HG02571 (cell line): ENCODE measurements around the gene PCSK7.

Experiments
- ATAC-seq: cut with Tn5 transposase; IDR thresholded peaks from one replicate; pipeline ENCODE4 v1.9.1; 2021; ENCODE audit warnings: mild to moderate bottlenecking, moderate library complexity; ENCODE audit not compliant: unreplicated experiment

Gene PCSK7

DNA sequence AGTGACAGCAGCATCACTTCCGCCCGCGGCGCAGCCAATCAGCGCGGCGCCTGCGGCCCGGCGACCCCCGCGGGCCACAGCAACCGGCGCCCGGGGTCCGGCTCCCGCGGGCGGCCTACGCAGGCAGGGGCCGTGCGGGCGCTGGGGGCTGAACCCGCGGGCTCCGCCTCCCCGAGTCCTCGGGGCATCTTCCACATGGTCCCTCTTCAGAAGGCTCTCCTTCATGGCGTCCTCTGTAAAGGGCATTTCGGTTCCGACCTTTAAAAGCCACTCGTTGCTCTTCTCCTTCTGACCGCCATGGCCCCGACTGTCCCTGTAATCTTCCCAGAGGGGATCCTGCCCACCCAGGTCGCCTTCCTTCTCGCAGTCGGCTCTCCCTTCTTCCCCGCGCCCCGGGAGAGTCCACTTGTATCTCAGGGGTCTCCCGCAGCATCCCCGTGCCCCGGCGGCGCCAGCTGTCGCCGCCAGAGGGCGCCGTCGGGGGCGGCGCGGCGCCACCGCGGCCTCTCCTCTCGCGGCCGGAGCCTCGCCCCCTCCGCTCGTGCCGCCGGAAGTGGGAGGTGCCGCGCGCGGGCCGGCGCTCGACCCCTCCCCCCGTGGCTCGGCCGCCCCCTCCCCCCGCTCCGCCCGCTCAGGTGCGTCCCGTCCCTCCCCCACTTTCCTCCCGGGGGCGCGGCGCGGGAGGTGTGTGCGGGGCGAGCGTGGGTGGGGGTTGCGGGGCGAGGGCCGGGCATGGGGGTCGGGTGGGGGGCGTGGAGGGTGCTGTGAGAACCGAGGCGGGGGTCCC, 412 bp upstream of the PCSK7 start, which contains the start of gene RNF214:
TSS of gene RNF214 (plus strand) at position 580 of the 787 bp plus-strand sequence. CDS start 1,602 bp downstream, outside the sequence.
- peak; percentile 65 for ATAC-seq

- no peak for ATAC-seq
Observed at GRCh38 chr11:117230999-117231841, 653 bp downstream of the PCSK7 start.

DNA sequence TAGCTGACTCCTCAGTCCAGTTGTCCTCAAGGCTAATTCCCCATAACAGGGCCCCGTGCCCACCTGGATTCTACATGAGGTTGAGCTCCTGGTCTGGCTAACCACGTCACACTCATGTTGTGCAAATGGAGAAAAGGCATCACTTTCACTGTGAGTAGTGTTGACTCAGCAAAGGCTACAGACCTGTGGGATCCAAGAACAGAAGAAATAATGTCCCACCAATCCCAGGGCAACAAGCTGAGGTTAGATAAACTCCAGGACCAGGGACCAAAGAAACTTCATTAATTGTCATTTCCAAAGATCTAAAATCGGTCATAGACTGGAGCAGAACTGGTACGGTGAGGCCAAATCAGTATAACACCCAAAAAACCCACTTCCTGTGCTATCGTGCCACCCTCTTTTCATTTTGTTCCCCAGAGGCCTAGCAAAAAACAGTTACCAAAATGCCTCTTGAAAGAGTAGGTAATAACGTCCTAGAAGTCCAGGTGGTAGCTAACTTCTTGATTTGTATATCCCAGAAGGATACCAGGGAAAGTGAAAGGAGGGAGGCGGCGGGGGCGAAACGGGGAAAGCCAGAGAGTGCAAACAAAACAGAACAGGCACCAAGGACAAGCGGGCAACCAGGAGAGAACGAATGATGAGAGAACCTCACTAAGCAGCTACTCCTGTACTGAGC, 1.4 kb downstream of the PCSK7 start:
- no peak for ATAC-seq

DNA sequence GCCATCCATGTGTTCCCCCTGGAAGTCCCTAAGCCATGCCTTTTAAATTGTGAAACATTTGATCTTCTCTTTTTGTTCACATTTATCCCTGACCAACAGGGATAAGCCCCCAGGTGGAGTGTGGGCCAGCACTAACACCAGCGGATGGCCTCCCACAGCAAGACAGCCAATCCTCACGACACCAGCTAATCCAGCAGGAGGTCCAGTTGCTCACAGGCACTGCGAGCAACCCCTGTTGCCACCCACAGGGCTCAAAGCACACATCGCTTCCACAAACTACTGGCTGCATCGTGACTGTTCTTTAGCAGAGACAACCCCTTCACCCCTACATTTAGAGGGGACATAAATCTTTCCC, 2.0 kb downstream of the PCSK7 start:
- ATAC-seq = no peak

DNA sequence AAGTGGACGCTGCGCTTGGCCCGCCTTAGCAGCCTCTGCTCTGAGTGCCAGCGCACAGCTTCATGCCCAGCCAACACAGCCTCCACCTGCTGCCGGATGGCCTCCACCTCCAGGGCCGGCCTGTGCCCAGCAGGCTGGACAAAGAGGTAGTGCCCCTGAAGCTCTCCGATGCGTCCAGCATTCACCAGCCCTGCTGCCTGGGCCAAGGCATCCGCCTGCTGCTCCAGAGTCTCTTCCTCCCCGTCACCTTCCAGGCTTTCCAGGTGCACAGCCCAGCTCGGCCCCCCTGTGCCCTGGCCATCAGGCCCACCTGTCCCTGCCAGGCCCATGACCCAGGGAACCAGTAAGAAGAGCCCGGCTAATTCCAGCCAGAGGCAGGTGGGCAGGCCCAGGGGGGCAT, 2.5 kb downstream of the PCSK7 start:
- no peak for ATAC-seq

GRCh38 chr11:117228091-117228490, 3.8 kb downstream of the PCSK7 start:
- ATAC-seq = no peak

- no peak for ATAC-seq
Observed at GRCh38 chr11:117226388-117227385, 5.2 kb downstream of the PCSK7 start.

GRCh38 chr11:117225553-117226170, 6.2 kb downstream of the PCSK7 start:
- ATAC-seq = no peak

DNA sequence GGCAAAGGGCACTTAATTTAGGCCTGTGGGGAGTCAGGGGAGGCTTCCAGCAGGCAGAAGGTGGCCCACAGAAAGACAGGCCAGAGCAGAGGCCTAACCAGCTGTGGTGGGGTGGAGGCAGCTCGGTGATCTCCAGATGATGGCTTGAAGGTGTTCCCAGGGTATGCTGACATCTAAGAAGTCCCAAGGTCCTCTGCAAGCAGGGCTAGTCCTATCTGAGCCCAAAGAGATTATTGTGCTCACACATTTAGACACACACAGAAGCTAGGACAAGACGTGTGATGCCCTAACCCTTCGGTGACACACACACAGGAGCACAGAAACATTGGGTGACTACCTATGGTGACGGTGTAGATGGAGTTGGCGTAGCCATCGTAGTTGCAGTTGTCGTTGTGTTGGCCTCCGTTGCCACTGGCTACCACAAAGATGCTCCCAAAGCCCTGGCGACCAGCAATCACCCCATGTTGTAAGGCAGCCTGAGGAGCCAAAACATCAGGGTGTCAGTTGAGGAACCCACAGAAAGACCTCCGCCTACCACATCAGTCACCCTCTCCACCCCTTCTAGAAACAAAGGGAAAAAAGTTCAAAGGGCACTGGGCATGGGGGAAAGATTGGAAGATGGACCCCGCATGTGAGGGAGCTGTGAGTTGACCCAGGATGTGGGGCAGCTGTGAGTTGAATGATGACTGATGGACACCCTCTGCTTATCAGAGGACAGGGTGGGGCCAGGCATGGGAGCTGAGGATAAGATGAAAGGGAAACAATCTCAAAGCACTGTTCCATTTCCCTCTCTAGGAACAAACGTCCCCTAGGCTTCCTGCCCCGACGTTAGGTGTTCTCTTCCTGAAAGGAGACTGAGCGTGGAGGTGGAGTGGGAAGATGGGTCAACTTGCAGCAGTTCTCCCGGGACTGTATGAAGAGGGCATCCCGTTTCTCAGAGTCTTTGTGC, 7.9 kb downstream of the PCSK7 start:
- no peak for ATAC-seq

- ATAC-seq = no peak
Observed at GRCh38 chr11:117222991-117223740, 8.7 kb downstream of the PCSK7 start.

- ATAC-seq = no peak
Observed at GRCh38 chr11:117221775-117222517, 9.9 kb downstream of the PCSK7 start.

- ATAC-seq = no peak
Observed at GRCh38 chr11:117220999-117221774, 10.7 kb downstream of the PCSK7 start.

DNA sequence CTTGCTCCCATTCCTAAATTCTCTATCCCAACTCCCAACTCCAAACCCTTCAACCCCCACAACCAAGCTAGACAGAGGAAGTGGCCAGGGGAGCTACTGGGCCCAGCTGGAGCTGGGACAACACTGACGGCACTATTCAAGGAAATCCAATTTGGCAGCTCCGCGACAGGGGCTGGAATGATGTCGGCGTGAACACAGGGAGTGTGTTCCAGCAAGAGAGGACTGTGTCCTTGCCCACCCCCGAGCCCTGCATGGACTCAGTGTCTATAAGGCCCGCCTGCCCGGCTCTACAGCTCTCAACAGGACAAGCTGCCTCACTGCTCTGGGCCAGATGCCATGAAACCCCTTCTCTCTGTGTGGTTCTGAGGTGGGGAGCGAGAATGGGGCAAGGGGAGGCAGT, 11.3 kb downstream of the PCSK7 start:
- no peak for ATAC-seq

DNA sequence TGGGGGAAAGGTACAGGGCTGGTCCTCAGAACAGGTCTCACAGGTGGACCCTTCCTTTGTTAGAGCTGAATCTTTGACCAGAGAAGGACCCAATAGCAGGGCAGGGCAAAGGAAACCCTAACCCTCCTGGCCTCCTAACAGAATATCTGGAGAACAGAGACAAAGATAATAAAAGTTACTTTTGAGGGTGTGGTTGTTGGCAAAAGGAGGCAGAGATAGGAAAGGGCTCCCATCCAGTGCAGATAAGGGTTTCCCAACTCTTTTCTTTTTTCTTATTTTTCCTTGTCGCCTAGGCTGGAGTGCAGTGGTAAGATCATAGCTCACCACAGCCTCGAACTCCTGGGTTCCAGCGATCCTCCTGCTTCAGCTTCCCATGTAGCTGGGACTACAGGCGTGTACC, 11.9 kb downstream of the PCSK7 start:
- ATAC-seq = no peak

- no peak for ATAC-seq
Observed at GRCh38 chr11:117219455-117219854, 12.4 kb downstream of the PCSK7 start.

DNA sequence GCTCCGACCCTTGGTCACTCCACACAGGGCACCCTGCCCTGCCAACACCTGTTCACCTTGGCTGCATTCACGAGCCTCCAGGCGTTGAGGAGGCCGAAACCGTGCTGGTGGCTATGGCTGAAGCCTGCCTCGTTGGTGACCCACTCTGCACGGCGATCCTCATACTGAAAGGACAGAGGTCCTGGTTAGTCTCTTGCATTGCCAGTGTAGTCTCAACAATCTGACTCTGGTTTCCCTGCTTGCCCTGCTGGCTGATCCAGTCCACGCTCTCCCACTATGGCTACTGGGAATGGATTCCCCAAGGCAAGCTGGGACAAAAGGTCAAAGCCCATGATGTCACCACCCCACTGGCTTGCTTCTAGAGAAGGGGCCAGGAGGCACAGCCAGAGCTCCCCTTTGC, 12.9 kb downstream of the PCSK7 start:
- no peak for ATAC-seq
